Neural cell (in vitro differentiated cells): ENCODE results near the gene PCDHGA7.

ENCODE experiments used
- CTCF ChIP-seq: fragments of 450-650 bp; IDR thresholded peaks from 2 replicates; pipeline ENCODE4 v1.5.1; 2014; ENCODE audit warnings: antibody characterized with exemption, mild to moderate bottlenecking, moderate library complexity; ENCODE audit not compliant: poor library complexity, severe bottlenecking
- EP300 ChIP-seq: fragments of 450-650 bp; conservative IDR thresholded peaks from 2 replicates; pipeline ENCODE4 v1.6.1; 2014; ENCODE audit warnings: antibody characterized with exemption, mild to moderate bottlenecking, moderate library complexity; ENCODE audit not compliant: poor library complexity, severe bottlenecking
- EZH2 ChIP-seq: fragments of 200-600, 300-800 bp; shearing (Covaris generic), sonication (generic); IDR thresholded peaks from 2 replicates; pipeline ENCODE4 v1.6.1; 2014; ENCODE audit warnings: antibody characterized with exemption, low read length, borderline replicate concordance, mild to moderate bottlenecking; ENCODE audit not compliant: insufficient read depth, poor library complexity, severe bottlenecking
- MXI1 ChIP-seq: fragments of 450-650 bp; conservative IDR thresholded peaks from 2 replicates; pipeline ENCODE4 v1.6.1; 2014; ENCODE audit warnings: antibody characterized with exemption, mild to moderate bottlenecking; ENCODE audit not compliant: poor library complexity, severe bottlenecking
- POLR2AphosphoS5 ChIP-seq: IDR thresholded peaks from 2 replicates; pipeline ENCODE4 v1.6.1; 2012
- RAD21 ChIP-seq: fragments of 450-650 bp; conservative IDR thresholded peaks from 2 replicates; pipeline ENCODE4 v1.6.1; 2014; ENCODE audit warnings: antibody characterized with exemption, mild to moderate bottlenecking, moderate library complexity
- REST ChIP-seq: IDR thresholded peaks from 2 replicates; pipeline ENCODE4 v1.6.1; 2012; ENCODE audit warnings: borderline replicate concordance
- SMC3 ChIP-seq: fragments of 450-650 bp; conservative IDR thresholded peaks from 2 replicates; pipeline ENCODE4 v1.6.1; 2014; ENCODE audit warnings: antibody characterized with exemption, mild to moderate bottlenecking, moderate library complexity; ENCODE audit not compliant: poor library complexity
- TAF1 ChIP-seq: IDR thresholded peaks from 2 replicates; pipeline ENCODE4 v1.6.1; 2012; ENCODE audit warnings: low read depth

- TF ChIP-seq CTCF (no peak), EZH2 (no peak), MXI1 (no peak), REST (no peak), POLR2AphosphoS5 (no peak), EP300 (no peak), RAD21 (no peak), SMC3 (no peak), TAF1 (no peak)
Observed at GRCh38 chr5:141345327-141345726, 37.2 kb upstream of the PCDHGA7 start.
